GM12878 (cell line): ENCODE results near the gene RPL37A. TPM values are rescaled to one million over a fixed set of nuclear protein-coding genes. Genes with fewer than 3 reads are reported as not detected.

Experiments
- BCL11A ChIP-seq: IDR thresholded peaks from 2 replicates; pipeline ENCODE4 v1.6.1; 2011; ENCODE audit warnings: low read depth, low read length
- CBFB ChIP-seq: IDR thresholded peaks from 2 replicates; pipeline ENCODE4 v1.6.1; 2016; ENCODE audit warnings: antibody characterized with exemption, low read depth
- CEBPZ ChIP-seq: fragments of 150-350 bp; IDR thresholded peaks from 2 replicates; pipeline ENCODE4 v1.6.1; 2016; ENCODE audit warnings: low read depth, low read length
- CHD1 ChIP-seq: IDR thresholded peaks from 2 replicates; pipeline ENCODE4 v1.6.1; 2012; ENCODE audit warnings: low read depth, low read length, improper control_type of control experiment
- CREB1 ChIP-seq: IDR thresholded peaks from 2 replicates; pipeline ENCODE4 v1.6.1; 2012; ENCODE audit warnings: low read depth, mild to moderate bottlenecking, inconsistent platforms
- DPF2 ChIP-seq: fragments of 450-650 bp; IDR thresholded peaks from 2 replicates; pipeline ENCODE4 v1.6.1; 2017; ENCODE audit warnings: mild to moderate bottlenecking
- E4F1 ChIP-seq: fragments of 450-650 bp; IDR thresholded peaks from 2 replicates; pipeline ENCODE4 v1.6.1; 2018; ENCODE audit warnings: borderline replicate concordance, mild to moderate bottlenecking; ENCODE audit not compliant: partially characterized antibody
- GATAD2B ChIP-seq: fragments of 450-650 bp; conservative IDR thresholded peaks from 2 replicates; pipeline ENCODE4 v1.6.1; 2017; ENCODE audit warnings: low read depth, mild to moderate bottlenecking, moderate library complexity
- IKZF1 ChIP-seq: fragments of 450-650 bp; conservative IDR thresholded peaks from 2 replicates; pipeline ENCODE4 v1.6.1; 2017; ENCODE audit warnings: antibody characterized with exemption, mild to moderate bottlenecking
- MEF2A ChIP-seq: IDR thresholded peaks from 2 replicates; pipeline ENCODE4 v1.6.1; 2011; ENCODE audit warnings: low read depth, mild to moderate bottlenecking, low read length, moderate library complexity; ENCODE audit not compliant: insufficient read depth
- MTA2 ChIP-seq: fragments of 450-650 bp; IDR thresholded peaks from 2 replicates; pipeline ENCODE4 v1.6.1; 2016; ENCODE audit warnings: low read depth, mild to moderate bottlenecking, moderate library complexity
- NFXL1 ChIP-seq: fragments of 450-650 bp; IDR thresholded peaks from 2 replicates; pipeline ENCODE4 v1.6.1; 2017; ENCODE audit warnings: antibody characterized with exemption, mild to moderate bottlenecking, borderline replicate concordance
- NR2F1 ChIP-seq: fragments of 450-650 bp; conservative IDR thresholded peaks from 2 replicates; pipeline ENCODE4 v1.6.1; 2017; ENCODE audit warnings: mild to moderate bottlenecking
- NRF1 ChIP-seq: conservative IDR thresholded peaks from 2 replicates; pipeline ENCODE4 v1.6.1; 2011; ENCODE audit warnings: mild to moderate bottlenecking, low read depth, low read length, improper control_type of control experiment
- PAX5 ChIP-seq: IDR thresholded peaks from 2 replicates; pipeline ENCODE4 v1.6.1; 2011; ENCODE audit warnings: low read depth, low read length, borderline replicate concordance
- RAD51 ChIP-seq: fragments of 450-650 bp; IDR thresholded peaks from 2 replicates; pipeline ENCODE4 v1.6.1; 2016; ENCODE audit warnings: moderate library complexity, mild to moderate bottlenecking, inconsistent platforms
- SMAD5 ChIP-seq: IDR thresholded peaks from 2 replicates; pipeline ENCODE4 v1.6.1; 2016; ENCODE audit warnings: antibody characterized with exemption, low read depth
- SMARCA5 ChIP-seq: fragments of 450-650 bp; IDR thresholded peaks from 2 replicates; pipeline ENCODE4 v1.6.1; 2017; ENCODE audit warnings: mild to moderate bottlenecking
- TARDBP ChIP-seq: IDR thresholded peaks from 2 replicates; pipeline ENCODE4 v1.6.1; 2016; ENCODE audit warnings: borderline replicate concordance
- TCF12 ChIP-seq: IDR thresholded peaks from 2 replicates; pipeline ENCODE4 v1.6.1; 2011; ENCODE audit warnings: low read depth, mild to moderate bottlenecking, low read length
- polyA plus RNA-seq, 11 experiments: library from polyadenylated mRNA; depleted of rRNA in 4 of 11; unstranded in 6 of 11; stranded (reverse) in 5 of 11; fragments of >200 nt; fragmentation: Nextera tagmentation in 4 of 11; fragmentation: Illumina TruSeq in 1 of 11; extraction: Ambion mirVana in 4 of 11; extraction: Trizol in 1 of 11; gene quantifications; 1 replicate in 1 of 11; 2 replicates in 10 of 11; pipeline versions ENCODE4 v1.2.1 to v1.2.3, GENCODE V29; 2011 to 2016; ENCODE audit warnings: inconsistent platforms in 2 of 11, missing spikeins in 2 of 11, low read depth in 1 of 11
- total RNA-seq, 4 experiments: library from RNA; depleted of rRNA in 3 of 4; stranded (reverse); fragments of >200 nt in 3 of 4; fragmentation: Illumina TruSeq in 1 of 4; extraction: Trizol in 1 of 4; gene quantifications; 2 replicates each; pipeline versions ENCODE4 v1.2.1 to v1.2.3, GENCODE V29; 2013 to 2021
- TF ChIP-seq, protein P1 (sequence below): fragments of 450-650 bp; IDR thresholded peaks from 2 replicates; pipeline ENCODE4 v1.6.1; 2014; ENCODE audit warnings: mild to moderate bottlenecking
- TF ChIP-seq, protein P2 (sequence below): fragments of 450-650 bp; IDR thresholded peaks from 2 replicates; pipeline ENCODE4 v1.6.1; 2016; ENCODE audit warnings: mild to moderate bottlenecking

Gene RPL37A
- total and polyA plus RNA-seq, 10 of the 15 experiments (the other 5 are each of a cell fraction or from before 2014, with no cell fraction given), result 2,847 to 6,854 (median 5,110) TPM

DNA sequence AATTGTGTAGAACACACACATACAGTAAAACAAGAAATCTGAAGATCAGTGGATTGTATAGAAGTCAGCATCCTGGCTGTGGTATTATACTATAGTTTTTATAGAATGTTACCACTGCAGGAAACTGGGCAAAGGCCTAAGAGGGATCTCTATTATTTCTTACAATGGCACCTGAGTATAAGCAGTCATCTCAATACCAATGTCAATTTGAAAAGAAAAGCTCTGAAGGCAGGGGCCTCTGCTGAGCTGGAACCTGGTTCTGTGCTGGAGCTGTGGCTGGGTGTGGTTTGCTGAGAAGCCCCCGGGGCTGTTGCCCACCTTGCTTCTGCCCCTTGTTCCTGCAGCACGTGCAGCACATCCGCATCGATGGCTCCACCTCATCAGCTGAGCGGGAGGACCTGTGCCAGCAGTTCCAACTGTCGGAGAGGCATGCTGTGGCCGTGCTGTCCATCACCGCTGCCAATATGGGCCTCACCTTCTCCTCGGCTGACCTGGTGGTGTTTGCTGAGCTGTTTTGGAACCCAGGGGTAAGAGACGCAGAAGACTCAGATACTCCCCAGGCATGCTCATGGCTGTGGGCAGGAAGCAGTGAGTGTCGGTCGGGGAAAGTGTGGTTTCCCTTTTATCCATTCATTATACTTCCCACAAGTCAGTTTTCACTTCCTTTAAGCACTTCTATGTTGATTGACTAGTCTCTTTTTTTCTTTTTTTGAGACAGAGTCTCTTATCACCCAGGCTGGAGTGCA, 23.5 kb upstream of the RPL37A start (continued):
- TF ChIP-seq E4F1 (no peak), CBFB (no peak), GATAD2B (no peak), PAX5 (peak; percentile 20; the same call in 1 of the 2 replicates), CREB1 (no peak), TARDBP (no peak), SMAD5 (no peak), NRF1 (no peak), CEBPZ (no peak), SMARCA5 (no peak), BCL11A (no peak), RAD51 (no peak), MTA2 (peak; percentile 30; the same call in 1 of the 2 replicates), CHD1 (no peak), NR2F1 (no peak), NFXL1 (no peak), DPF2 (no peak), IKZF1 (peak; percentile 31; the same call in 1 of the 2 replicates), MEF2A (no peak), TCF12 (no peak)
- TF ChIP-seq, protein P1, sequence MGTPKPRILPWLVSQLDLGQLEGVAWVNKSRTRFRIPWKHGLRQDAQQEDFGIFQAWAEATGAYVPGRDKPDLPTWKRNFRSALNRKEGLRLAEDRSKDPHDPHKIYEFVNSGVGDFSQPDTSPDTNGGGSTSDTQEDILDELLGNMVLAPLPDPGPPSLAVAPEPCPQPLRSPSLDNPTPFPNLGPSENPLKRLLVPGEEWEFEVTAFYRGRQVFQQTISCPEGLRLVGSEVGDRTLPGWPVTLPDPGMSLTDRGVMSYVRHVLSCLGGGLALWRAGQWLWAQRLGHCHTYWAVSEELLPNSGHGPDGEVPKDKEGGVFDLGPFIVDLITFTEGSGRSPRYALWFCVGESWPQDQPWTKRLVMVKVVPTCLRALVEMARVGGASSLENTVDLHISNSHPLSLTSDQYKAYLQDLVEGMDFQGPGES, result no peak
- TF ChIP-seq, protein P2, sequence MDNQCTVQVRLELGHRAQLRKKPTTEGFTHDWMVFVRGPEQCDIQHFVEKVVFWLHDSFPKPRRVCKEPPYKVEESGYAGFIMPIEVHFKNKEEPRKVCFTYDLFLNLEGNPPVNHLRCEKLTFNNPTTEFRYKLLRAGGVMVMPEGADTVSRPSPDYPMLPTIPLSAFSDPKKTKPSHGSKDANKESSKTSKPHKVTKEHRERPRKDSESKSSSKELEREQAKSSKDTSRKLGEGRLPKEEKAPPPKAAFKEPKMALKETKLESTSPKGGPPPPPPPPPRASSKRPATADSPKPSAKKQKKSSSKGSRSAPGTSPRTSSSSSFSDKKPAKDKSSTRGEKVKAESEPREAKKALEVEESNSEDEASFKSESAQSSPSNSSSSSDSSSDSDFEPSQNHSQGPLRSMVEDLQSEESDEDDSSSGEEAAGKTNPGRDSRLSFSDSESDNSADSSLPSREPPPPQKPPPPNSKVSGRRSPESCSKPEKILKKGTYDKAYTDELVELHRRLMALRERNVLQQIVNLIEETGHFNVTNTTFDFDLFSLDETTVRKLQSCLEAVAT, result no peak
